ENCODE results near the gene ODF2. TPM values are rescaled to one million over a fixed set of nuclear protein-coding genes. Genes with fewer than 3 reads are reported as not detected.

Gene ODF2
- 10 to 100 TPM; 10.9 to 17.1 (median 14.8) TPM for total RNA-seq
- polyA plus RNA-seq, result 10 to 100 TPM; 13.2 to 19.7 TPM
- long read RNA-seq, donor 1, partial matches to known transcripts, result 6 of 19 reads
- long read RNA-seq, donor 1, other reads (novel, unspliced or antisense), result 9 of 19 reads
- long read RNA-seq, donor 2, transcript ODF2-201 (21 exons, 3,899 nt), result major isoform, 5 of 23 reads
- long read RNA-seq, donor 2, partial matches to known transcripts, result 6 of 23 reads
- long read RNA-seq, donor 2, other reads (novel, unspliced or antisense), result 10 of 23 reads
- long read RNA-seq, donor 3, partial matches to known transcripts, result 4 of 19 reads
- long read RNA-seq, donor 3, other reads (novel, unspliced or antisense), result 10 of 19 reads

DNA sequence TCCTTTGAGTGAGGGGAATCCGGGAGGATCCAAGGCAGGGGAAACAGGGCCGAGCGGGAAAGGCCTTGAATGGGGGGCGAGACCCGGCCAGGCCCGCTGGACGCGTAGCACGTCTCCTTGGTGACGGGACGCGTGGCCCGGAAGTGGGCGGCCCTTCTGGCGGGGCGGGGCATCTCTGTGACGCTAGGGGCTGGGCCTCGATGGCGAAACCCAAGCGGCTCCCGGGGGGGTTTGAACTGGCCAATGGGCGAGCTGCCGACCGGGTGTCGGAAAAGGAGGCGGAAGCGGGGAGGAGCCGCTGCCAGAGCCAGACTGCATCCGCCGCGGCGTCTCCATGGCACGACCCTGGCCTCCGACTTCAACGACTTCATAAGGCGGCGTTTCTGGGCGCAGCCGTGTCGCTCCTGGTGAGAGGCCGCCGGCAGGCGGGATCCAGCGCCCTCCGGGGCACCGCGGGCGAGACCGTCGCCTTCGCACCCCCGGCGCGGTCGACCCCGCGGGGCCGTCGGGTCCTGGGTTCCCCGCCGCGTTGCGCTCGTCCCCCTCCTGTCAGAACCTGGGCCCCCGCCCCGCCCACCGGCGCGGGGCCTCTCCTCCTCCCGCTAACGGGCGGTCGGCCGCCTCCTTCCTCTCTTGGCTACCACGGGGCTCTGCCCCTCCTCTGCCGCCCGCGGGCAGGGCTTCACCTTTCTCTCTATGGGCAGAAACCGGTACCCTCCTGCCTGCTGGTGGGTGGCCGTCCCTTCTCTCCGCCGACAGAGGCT is at the start of gene ODF2:
TSS of gene ODF2 (plus strand) at position 158 of the 764 bp plus-strand sequence. CDS start at position 244, 86 bp downstream.
- WGBS, 2 donors, result 0% methylated on average over 73 to 82 of the region's 82 CpGs
- no peaks in the 10 kb centered on the region for H3K27me3 ChIP-seq
- intact Hi-C loops (cut with DNase I), result loop anchor here in 4 of 10 donors (2.0 to 10.0 kb wide), 3 partner anchors 17 to 99 kb away; partner anchors contain the start of gene SPTAN1 (in 3 of the 4)
- H3K27ac ChIP-seq, result peak within 1 kb of the TSS; percentile 70 to 94 (median 90)
- H3K4me3 ChIP-seq, result peak within 1 kb of the TSS; percentile 54 to 98 (median 87)
- peaks cover 0 to 33% (median 15%) of the 10 kb centered on the region in 9 donors for H3K4me1 ChIP-seq
- peak; percentile 98 to 99 for DNase-seq
- no peaks in the 10 kb centered on the region for H3K9me3 ChIP-seq
- peaks cover 0 to 22% (median 10%) of the 10 kb centered on the region in 9 donors for H3K36me3 ChIP-seq
- TF ChIP-seq, protein P1, sequence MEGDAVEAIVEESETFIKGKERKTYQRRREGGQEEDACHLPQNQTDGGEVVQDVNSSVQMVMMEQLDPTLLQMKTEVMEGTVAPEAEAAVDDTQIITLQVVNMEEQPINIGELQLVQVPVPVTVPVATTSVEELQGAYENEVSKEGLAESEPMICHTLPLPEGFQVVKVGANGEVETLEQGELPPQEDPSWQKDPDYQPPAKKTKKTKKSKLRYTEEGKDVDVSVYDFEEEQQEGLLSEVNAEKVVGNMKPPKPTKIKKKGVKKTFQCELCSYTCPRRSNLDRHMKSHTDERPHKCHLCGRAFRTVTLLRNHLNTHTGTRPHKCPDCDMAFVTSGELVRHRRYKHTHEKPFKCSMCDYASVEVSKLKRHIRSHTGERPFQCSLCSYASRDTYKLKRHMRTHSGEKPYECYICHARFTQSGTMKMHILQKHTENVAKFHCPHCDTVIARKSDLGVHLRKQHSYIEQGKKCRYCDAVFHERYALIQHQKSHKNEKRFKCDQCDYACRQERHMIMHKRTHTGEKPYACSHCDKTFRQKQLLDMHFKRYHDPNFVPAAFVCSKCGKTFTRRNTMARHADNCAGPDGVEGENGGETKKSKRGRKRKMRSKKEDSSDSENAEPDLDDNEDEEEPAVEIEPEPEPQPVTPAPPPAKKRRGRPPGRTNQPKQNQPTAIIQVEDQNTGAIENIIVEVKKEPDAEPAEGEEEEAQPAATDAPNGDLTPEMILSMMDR (IDR thresholded peaks at IDR 0.05), result no peak
- ATAC-seq, result peak; percentile 93 to 98 (median 96)

DNA sequence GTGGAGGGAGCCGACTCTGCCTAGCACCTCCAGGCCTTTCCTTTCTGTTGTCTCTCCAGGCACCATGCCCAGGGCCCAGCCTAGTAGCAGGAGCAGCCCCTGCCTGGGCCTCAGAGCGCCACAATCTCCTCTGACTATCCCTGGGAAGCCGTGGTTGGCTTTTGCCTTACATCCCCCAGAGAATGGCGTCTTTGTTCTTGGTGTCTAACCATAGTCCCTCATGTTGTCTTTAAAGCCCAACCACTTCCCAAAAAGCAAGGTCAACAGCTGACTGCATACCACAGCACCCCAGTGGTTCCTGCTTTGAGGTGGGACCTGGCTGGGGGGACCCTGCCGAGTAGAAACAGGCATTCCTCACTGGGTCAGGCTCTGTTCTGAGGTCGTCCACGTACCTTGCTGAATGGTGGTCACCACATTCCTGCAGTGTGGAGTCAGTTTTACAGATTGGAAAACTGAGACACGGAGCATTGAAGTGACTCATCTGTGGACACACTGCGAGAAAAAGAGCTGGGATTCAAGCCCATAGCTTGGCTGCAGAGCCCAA is 48.9 kb upstream of the ODF2 start:
- TF ChIP-seq, protein P1 (IDR thresholded peaks at IDR 0.05), result no peak
- intact Hi-C loops (cut with DNase I), result loop anchor here in 1 of 10 donors (5.0 kb wide), 1 partner anchor 45 kb away; no protein-coding TSS in a partner anchor
- H3K27me3 ChIP-seq, result peaks cover 0 to 36% (median 8%) of the 10 kb centered on the region in 7 donors
- 76 to 79% methylated on average over 9 of the region's 9 CpGs for WGBS, 2 donors
- no peak overlapping the region for H3K27ac ChIP-seq
- DNase-seq (no peak), ATAC-seq (no peak)
- H3K4me3 ChIP-seq, result no peak overlapping the region
- H3K9me3 ChIP-seq, result no peaks in the 10 kb centered on the region
- H3K36me3 ChIP-seq, result no peaks in the 10 kb centered on the region
- peaks cover 0 to 34% (median 5%) of the 10 kb centered on the region in 9 donors for H3K4me1 ChIP-seq

DNA sequence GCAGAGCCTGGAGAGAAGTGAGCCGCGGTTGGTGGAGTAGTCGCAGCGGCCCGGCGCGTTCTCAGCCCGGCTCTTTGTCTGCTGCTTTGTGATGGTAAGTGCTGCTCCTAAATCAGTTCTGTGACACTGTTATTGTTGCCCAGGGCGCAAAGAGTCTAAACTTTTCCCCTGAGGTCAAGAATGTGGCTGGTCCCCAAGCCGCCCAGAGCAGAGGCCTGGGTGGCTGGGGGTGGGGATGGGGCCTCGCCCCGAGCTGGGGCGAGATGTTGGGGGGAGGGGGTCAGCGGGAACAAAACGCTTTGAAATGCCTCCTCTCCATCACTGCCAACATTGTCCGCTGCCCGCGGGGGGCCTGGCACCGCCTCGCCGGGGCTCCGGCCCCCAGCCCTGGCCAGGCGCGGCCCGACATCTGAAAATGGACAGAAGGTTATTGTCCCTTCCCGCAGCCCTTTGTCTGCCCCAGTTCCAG is 46.8 kb upstream of the ODF2 start:
- H3K4me3 ChIP-seq, result no peak overlapping the region
- no peaks in the 10 kb centered on the region for H3K36me3 ChIP-seq
- TF ChIP-seq, protein P1 (IDR thresholded peaks at IDR 0.05), result no peak
- no peaks in the 10 kb centered on the region for H3K9me3 ChIP-seq
- no peak for ATAC-seq
- no peak for DNase-seq
- WGBS, 2 donors, result 41% methylated on average over 26 of the region's 26 CpGs
- intact Hi-C loops (cut with DNase I), result loop anchor here in 1 of 10 donors (5.0 kb wide), 1 partner anchor 47 kb away; no protein-coding TSS in a partner anchor
- peaks cover 0 to 49% (median 22%) of the 10 kb centered on the region in 7 donors for H3K27me3 ChIP-seq
- H3K27ac ChIP-seq, result no peak overlapping the region
- peaks cover 0 to 39% (median 5%) of the 10 kb centered on the region in 9 donors for H3K4me1 ChIP-seq

DNA sequence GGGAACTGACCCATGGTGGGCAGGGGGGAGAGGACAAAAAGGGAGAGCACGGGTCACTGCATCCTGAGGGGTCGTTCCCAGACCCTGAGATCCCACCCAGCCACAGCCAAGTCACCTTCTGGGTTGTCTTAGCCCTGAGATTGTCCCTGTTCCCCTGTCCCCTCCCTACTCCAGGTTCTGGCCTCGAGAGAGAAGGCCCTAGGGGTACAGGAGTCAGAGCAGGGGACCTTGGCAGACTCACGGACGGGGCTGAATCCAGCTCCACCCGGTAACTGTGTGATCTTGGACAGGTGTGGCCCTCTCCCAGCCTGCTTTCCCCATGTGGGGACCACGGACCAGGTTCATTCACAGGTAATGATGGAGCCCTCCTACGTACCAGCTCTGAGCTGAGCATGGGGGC is 46.4 kb upstream of the ODF2 start:
- peaks cover 0 to 54% (median 26%) of the 10 kb centered on the region in 7 donors for H3K27me3 ChIP-seq
- intact Hi-C loops (cut with DNase I), result loop anchor here in 1 of 10 donors (5.0 kb wide), 1 partner anchor 47 kb away; no protein-coding TSS in a partner anchor
- TF ChIP-seq, protein P1 (IDR thresholded peaks at IDR 0.05), result no peak

More for the DNA sequence above, 46.4 kb upstream of the ODF2 start:
- H3K4me3 ChIP-seq, result no peak overlapping the region
- no peaks in the 10 kb centered on the region for H3K36me3 ChIP-seq
- H3K4me1 ChIP-seq, result peaks cover 0 to 39% (median 5%) of the 10 kb centered on the region in 9 donors
- H3K27ac ChIP-seq, result no peak overlapping the region
- DNase-seq (no peak), ATAC-seq (no peak)
- no peaks in the 10 kb centered on the region for H3K9me3 ChIP-seq
- 52 to 63% methylated on average over 8 of the region's 8 CpGs for WGBS, 2 donors
